ENCODE data around the gene PRPF39. TPM values are rescaled to one million over a fixed set of nuclear protein-coding genes. Genes with fewer than 3 reads are reported as not detected.

PRPF39 gene
- total RNA-seq, 1 donor from 2014 or later, result 47.8 TPM

GRCh38 chr14:45103806-45104205, 19.9 kb downstream of the PRPF39 start:
- TF ChIP-seq CTCF (IDR thresholded peaks at IDR 0.05; ENCODE audit: unreplicated experiment), result no peak
- Mint-ChIP-seq H3K27me3 (ENCODE audit: unreplicated experiment) (no peaks in the 10 kb centered on the region), H3K9me3 (ENCODE audit: unreplicated experiment) (no peaks in the 10 kb centered on the region), H3K4me1 (ENCODE audit: unreplicated experiment) (no peaks in the 10 kb centered on the region), H3K4me3 (ENCODE audit: unreplicated experiment) (no peak overlapping the region), H3K36me3 (ENCODE audit: low read depth, unreplicated experiment) (peaks cover 10% of the 10 kb centered on the region), H3K27ac (ENCODE audit: unreplicated experiment) (no peak overlapping the region)
- DNase-seq (ENCODE audit: low spot score), result no peak

GRCh38 chr14:45104561-45104960, 20.6 kb downstream of the PRPF39 start:
- H3K9me3 Mint-ChIP-seq (ENCODE audit: unreplicated experiment), result no peaks in the 10 kb centered on the region
- no peak overlapping the region for H3K27ac Mint-ChIP-seq (ENCODE audit: unreplicated experiment)
- H3K4me1 Mint-ChIP-seq (ENCODE audit: unreplicated experiment), result no peaks in the 10 kb centered on the region
- DNase-seq (ENCODE audit: low spot score), result no peak
- no peak overlapping the region for H3K4me3 Mint-ChIP-seq (ENCODE audit: unreplicated experiment)
- no peak for TF ChIP-seq CTCF (IDR thresholded peaks at IDR 0.05; ENCODE audit: unreplicated experiment)
- peaks cover 10% of the 10 kb centered on the region for H3K36me3 Mint-ChIP-seq (ENCODE audit: low read depth, unreplicated experiment)
- H3K27me3 Mint-ChIP-seq (ENCODE audit: unreplicated experiment), result no peaks in the 10 kb centered on the region

GRCh38 chr14:45112896-45113781, 29.2 kb downstream of the PRPF39 start:
- no peak for DNase-seq (ENCODE audit: low spot score)
- no peak for TF ChIP-seq CTCF (IDR thresholded peaks at IDR 0.05; ENCODE audit: unreplicated experiment)
- Mint-ChIP-seq H3K27ac (ENCODE audit: unreplicated experiment) (no peak overlapping the region), H3K27me3 (ENCODE audit: unreplicated experiment) (no peaks in the 10 kb centered on the region), H3K36me3 (ENCODE audit: low read depth, unreplicated experiment) (peaks cover 14% of the 10 kb centered on the region), H3K9me3 (ENCODE audit: unreplicated experiment) (no peaks in the 10 kb centered on the region), H3K4me1 (ENCODE audit: unreplicated experiment) (no peaks in the 10 kb centered on the region), H3K4me3 (ENCODE audit: unreplicated experiment) (no peak overlapping the region)

GRCh38 chr14:45114327-45114726, 30.4 kb downstream of the PRPF39 start:
- Mint-ChIP-seq H3K27ac (ENCODE audit: unreplicated experiment) (no peak overlapping the region), H3K9me3 (ENCODE audit: unreplicated experiment) (no peaks in the 10 kb centered on the region), H3K4me3 (ENCODE audit: unreplicated experiment) (no peak overlapping the region), H3K27me3 (ENCODE audit: unreplicated experiment) (no peaks in the 10 kb centered on the region), H3K36me3 (ENCODE audit: low read depth, unreplicated experiment) (peaks cover 14% of the 10 kb centered on the region), H3K4me1 (ENCODE audit: unreplicated experiment) (no peaks in the 10 kb centered on the region)
- TF ChIP-seq CTCF (IDR thresholded peaks at IDR 0.05; ENCODE audit: unreplicated experiment), result no peak
- DNase-seq (ENCODE audit: low spot score), result no peak

- Mint-ChIP-seq H3K27ac (ENCODE audit: unreplicated experiment) (no peak overlapping the region), H3K4me3 (ENCODE audit: unreplicated experiment) (no peak overlapping the region), H3K27me3 (ENCODE audit: unreplicated experiment) (no peaks in the 10 kb centered on the region), H3K9me3 (ENCODE audit: unreplicated experiment) (no peaks in the 10 kb centered on the region), H3K4me1 (ENCODE audit: unreplicated experiment) (no peaks in the 10 kb centered on the region), H3K36me3 (ENCODE audit: low read depth, unreplicated experiment) (peaks cover 22% of the 10 kb centered on the region)
- no peak for DNase-seq (ENCODE audit: low spot score)
- TF ChIP-seq CTCF (IDR thresholded peaks at IDR 0.05; ENCODE audit: unreplicated experiment), result no peak
Observed at GRCh38 chr14:45118594-45118993, 34.7 kb downstream of the PRPF39 start.

All from endothelial cell (in vitro differentiated cells).